Stimulated activated CD8-positive, alpha-beta memory T cell treated with anti-CD3 and anti-CD28 coated beads, Interleukin-15, amount 100 ng/mL, for 48 hours (primary cell): Measurements from ENCODE around the gene TM9SF4.

Experiments
- DNase-seq, 2 donors: peaks; one replicate each; pipeline ENCODE4 v3.0.0-alpha.2; 2020; ENCODE audit warnings: low read depth in 2 of 2

The TM9SF4 gene

GRCh38 chr20:32207626-32208498 is 98.3 kb downstream of the TM9SF4 start, which contains the start of the genes PLAGL2 and POFUT1:
TSS of gene PLAGL2 (minus strand) at chr20:32207743. CDS start at chr20:32202178, 5,565 bp downstream.
TSS of gene POFUT1 (plus strand) at chr20:32207880. CDS start at chr20:32207942, 62 bp downstream.
- peak; percentile 85 to 88 for DNase-seq

DNA sequence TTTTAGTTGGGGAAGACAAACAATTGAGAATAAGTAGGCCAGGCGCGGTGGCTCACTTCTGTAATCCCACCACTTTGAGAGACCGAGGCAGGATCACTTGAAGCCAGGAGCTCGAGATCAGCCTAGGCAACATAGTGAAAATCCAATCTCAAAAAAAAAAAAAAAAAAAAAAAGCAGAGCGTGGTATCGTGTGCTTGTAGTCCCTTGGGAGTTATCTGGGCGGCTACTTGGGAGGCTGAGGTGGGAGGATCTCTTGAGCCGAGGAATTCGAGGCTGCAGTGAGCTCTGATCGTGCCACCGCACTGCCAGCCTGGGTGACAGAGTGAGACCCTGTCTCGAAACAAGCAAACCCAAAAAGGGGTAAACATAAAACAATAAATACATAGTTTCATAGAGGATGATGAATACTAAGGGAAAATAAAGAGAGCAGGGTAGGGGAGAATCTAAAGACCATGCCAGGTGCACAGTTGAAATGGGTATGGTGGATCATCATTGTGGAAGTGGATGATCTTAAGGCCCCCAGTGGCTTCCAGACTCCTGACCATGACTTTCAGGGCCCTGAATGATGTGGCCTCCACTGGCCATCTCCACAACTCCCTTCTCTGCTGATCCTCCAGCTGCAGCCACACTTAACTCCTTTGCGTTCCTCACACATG is 99.1 kb downstream of the TM9SF4 start:
- no peak for DNase-seq

DNA sequence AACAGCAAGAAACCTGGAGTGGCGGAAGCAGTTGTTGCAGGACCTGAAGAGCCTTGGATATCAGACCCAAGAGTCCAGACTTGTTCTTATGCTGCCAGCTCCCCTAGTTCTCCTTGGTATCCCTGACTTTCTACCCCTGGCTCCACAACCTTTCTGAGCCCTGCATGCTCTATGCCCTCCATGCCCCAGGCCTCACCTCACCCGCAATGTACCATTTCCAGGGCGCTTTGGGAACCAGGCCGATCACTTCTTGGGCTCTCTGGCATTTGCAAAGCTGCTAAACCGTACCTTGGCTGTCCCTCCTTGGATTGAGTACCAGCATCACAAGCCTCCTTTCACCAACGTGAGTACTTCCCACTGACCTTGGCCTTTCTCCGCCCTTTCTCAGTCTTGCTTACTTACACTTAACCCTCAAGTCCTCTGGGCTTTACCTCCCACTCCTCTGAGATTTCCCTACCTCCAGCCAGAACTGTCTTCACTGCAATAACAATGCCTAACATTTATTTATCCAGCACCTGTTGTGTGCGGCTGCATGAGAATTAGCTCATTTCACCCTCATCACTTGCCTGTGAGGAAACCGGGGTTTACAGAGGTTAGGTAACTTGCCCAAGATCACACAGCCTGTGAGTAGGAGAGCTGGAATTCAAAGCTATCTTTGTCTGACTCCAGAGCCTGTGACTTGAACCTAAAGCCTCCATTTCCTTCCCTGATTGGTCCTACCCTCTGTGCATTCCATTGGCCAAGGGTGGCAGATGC is 100.5 kb downstream of the TM9SF4 start:
- no peak for DNase-seq

- DNase-seq, result no peak
Measured at GRCh38 chr20:32213870-32214269, 104.4 kb downstream of the TM9SF4 start.

- DNase-seq, result no peak
Measured at GRCh38 chr20:32215147-32215546, 105.6 kb downstream of the TM9SF4 start.

DNA sequence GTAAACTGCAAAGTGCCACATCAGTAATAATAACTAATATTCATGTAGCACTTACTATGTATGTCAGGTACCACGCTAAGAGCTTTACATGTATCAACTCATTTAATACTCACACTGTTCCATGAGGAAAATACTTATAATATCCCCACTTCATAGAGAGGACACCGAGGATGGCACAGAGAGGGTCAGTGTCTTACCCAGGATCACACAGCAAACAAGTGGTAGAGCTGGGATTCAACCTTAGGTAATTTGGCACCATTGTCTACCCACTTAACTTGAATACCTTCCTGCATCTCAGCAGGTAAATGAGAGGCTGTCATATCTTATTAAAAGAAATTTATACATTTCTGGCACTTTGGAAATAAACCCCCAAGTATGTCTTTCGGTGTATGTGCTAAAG is 106.2 kb downstream of the TM9SF4 start:
- no peak for DNase-seq

GRCh38 chr20:32216179-32217142 is 106.9 kb downstream of the TM9SF4 start:
- no peak for DNase-seq
